SHP77 (cell line): Measurements from ENCODE around the gene WBP1.
"Not testable (repeated sequence)": the region's sequence is repeated elsewhere in the genome, so short reads cannot be mapped to it uniquely, and the experiment has no call there.

Source experiments
- DNase-seq, 2 experiments: peaks; one replicate each; lab custom pipeline; 2025; lab: John Stamatoyannopoulos, UW

The WBP1 gene

DNA sequence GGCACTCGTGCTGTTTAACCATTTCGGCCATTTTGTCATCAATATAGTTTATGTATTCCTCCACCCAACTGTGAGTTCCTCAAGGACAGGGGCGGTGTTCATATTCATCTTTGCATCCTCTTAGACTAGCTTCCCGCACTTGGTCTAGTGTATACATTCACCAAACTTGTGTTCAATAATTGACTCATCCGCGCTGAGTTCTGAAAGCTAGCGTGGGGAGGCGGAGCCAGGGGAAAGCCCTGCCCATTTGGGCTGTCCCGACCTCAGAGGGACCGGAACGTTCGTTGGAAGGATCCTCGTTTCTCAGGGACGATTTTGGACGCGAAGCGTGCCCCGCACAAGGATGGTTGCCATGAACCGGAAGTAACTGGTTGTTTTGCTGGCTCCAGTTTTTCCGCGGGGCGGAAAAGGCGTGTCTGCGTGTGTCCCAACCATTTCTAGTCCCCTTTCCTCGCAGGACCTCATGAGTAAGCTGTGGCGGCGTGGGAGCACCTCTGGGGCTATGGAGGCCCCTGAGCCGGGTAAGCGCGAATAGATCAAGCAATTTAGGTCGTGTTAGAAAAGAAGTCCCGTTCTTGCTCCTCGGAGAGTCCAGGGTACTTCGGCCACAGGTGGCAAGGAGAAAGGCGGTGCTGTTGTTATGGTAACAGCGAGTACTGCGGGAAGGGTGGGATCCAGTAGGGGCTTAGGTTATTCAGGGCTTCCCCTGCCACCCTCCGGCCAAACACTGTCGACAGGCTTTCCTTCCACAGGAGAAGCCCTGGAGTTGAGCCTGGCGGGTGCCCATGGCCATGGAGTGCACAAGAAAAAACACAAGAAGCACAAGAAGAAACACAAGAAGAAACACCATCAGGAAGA lies 3.4 kb upstream of the WBP1 start, which contains the start of gene INO80B:
INO80B (plus strand) TSS at position 434 of the 858 bp plus-strand sequence; CDS start at position 464, 30 bp downstream.
- peak; percentile 90 to 95 for DNase-seq

- DNase-seq = no peak
Observed at GRCh38 chr2:74457129-74457548, 1.1 kb upstream of the WBP1 start.

DNA sequence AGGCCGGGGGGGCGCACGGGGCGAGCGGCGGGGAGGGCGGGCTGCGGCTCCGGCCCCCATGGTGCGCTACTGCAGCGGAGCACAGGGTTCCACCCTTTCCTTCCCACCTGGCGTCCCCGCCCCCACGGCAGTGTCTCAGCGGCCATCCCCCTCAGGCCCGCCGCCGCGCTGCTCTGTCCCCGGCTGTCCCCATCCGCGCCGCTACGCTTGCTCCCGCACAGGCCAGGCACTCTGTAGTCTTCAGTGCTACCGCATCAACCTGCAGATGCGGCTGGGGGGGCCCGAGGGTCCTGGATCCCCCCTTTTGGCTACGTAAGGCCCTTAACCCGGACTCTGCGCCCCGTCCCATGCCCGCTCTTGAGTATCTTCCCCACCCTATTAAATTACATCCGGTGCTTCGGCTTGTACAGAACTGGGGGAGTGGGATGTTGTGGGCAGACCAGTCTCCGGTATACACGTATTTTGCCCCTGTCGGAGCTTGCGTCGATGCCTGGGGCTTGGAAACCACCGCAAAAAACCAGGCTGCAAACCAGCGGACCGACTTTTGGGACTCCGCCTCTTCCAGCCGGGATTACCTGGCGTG lies 598 bp upstream of the WBP1 start:
- peak; percentile 53 to 77 for DNase-seq

- no peak for DNase-seq
Observed at GRCh38 chr2:74458938-74459363, 713 bp downstream of the WBP1 start.

GRCh38 chr2:74459503-74460118 lies 1.4 kb downstream of the WBP1 start:
- not testable (repeated sequence) for DNase-seq

DNA sequence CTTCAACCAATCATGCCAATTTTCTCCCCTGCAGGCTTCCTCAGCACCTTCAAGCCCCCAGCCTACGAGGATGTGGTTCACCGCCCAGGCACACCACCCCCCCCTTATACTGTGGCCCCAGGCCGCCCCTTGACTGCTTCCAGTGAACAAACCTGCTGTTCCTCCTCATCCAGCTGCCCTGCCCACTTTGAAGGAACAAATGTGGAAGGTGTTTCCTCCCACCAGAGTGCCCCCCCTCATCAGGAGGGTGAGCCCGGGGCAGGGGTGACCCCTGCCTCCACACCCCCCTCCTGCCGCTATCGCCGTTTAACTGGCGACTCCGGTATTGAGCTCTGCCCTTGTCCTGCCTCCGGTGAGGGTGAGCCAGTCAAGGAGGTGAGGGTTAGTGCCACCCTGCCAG lies 1.9 kb downstream of the WBP1 start:
- DNase-seq = not testable (repeated sequence)

- peak in 1 of 2 experiments; percentile 12 for DNase-seq
Observed at GRCh38 chr2:74461187-74462053, 3.2 kb downstream of the WBP1 start.

- DNase-seq = no peak
Observed at GRCh38 chr2:74462054-74462785, 4.0 kb downstream of the WBP1 start.

- DNase-seq = no peak
Observed at GRCh38 chr2:74462786-74463105, 4.5 kb downstream of the WBP1 start.

DNA sequence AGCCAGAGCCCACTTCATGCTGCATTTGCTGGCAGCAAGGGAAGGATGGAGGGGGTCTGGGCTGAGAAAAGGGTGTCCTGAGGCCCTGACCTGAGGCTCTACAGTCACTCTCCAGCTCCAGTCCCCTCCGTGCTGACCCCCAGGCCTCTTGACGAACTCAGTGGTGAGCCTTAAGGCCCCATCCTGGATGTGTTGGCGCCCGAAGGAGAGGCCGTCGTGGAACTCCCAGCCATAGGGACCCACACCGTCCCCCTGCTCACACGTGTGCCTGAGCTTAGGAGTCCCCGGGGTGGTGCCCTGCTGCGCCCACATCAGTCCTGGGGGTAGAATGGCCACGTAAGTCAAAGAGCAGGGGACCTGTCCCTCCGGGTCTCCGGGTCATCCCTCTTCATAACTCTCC lies 6.2 kb downstream of the WBP1 start:
- no peak for DNase-seq

DNA sequence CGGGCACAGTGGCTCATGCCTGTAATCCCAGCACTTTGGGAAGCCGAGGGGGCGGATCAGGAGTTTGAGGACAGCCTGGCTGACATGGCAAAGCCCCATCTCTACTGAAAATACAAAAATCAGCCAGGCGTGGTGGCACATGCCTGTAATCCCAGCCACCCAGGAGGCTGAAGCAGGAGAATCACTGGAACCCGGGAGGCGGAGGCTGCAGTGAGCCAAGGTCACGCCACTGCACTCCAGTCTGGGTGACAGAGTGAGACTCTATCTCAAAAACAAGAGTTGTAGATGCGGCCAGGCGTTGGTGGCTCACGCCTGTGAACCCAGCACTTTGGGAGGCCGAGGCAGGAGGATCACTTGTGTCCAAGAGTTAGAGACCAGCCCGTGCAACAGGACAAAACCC lies 12.5 kb downstream of the WBP1 start:
- DNase-seq = not testable (repeated sequence)

DNA sequence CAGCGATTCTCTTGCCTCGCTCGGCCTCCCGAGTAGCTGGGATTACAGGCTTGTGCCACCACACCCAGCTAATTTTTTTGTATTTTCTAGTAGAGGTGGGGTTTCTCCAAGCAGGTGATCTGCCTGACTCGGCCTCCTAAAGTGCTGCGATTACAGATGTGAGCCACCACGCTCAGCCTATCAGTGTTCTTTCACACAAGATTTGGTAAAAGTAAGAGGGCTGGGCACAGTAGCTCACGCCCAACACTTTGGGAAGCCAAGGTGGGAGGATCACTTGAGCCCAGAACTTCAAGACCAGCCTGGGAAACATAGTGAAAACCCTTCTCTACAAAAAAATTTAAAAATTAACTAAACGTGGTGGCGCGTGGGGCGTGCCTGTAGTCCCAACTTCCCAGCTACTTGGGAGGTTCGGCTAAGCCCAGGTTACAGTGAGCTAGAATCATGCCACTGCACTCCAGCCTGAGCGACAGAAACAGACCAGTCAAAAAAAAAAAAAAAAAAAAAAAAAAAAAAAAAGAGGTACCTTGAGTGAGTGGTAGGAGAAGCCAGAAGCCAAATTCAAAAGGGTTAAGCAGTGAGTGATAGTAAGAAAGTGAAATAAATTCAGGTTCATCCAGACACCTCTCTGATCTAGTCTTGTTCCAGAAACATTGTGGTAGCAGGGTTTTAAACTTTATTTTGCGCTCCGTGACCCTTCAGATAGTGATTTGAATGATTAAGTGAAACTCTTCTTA lies 13.3 kb downstream of the WBP1 start:
- DNase-seq = no peak

DNA sequence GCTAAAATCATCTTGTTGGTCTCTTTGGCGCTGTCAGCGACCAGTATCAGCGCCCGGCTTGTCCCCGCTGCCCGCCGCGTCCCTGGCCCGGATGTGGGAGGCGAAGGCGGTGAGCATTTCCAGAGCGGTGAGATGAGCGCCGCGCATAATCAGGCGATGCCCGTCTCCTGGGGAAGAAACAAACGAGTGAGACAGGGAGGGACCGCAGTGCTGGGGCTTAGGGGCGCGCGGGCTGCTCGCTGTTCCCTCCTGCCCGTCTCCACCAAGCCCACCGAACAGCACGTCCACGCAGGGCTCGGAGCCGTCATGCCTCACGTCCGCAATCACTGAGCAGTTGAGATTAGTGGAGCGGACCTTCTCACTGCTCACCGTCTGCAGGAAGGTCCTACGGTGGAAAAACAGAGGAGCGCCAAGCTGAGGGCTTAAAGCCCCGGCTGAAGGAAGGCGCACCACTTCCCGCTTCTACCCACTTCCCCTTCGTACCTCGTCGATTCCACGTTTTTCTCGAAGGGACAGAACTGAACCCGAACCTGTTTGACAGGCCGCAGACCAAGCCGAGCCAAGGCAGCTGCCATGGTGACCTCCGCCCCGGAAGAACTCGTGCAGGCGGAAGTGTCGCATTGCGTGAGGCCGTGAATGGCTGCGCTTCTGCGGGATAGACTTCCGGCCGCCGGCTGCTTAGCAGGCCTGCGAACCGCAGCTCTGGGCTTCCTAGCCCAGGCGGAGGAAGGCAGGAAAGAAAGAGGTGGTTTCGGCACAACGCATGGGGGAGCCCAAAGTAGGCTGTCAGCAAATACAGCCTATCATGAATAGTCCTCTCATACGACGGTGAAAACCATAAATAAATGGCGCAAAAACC lies 14.1 kb downstream of the WBP1 start, which contains the start of gene MRPL53:
MRPL53 (minus strand) TSS at position 595 of the 859 bp plus-strand sequence; CDS start at position 575, 20 bp downstream.
- peak; percentile 92 for DNase-seq

DNA sequence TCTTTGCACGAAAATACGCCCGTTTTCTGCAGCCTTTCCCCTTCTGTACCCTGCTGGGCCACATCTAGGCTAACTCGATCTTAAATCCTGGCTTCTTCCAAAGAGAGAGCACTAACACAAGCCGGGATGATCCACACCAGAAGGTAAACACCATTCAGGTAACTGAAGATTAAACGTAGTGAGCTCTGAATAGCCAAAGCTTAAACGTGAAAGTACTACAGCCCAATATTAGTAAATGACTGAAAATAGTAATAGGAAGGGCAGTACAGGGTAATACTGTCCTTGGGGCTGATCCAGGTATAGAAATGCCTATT lies 14.7 kb downstream of the WBP1 start:
- no peak for DNase-seq

DNA sequence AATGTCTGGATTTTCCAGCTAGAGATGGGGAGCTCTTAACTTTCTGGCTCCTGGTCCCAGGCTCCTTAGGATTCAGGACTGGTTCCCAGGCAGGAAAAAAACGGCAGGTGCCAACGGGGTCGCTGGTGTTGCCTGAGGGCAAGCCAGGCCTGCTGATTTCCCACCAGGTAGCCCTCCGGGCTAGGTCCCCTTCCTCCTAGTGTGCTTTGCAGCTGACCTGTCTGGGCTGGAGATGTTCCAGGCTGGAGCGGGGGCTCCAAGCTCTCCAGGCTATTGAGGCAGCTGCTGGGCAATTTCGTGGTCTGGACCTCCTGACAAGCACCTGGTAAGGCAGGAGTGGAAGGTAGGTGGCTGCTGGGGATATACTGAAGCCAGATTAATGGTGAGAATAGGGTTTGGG lies 16.2 kb downstream of the WBP1 start:
- DNase-seq = no peak

GRCh38 chr2:74474899-74475298 lies 16.7 kb downstream of the WBP1 start:
- no peak for DNase-seq

DNA sequence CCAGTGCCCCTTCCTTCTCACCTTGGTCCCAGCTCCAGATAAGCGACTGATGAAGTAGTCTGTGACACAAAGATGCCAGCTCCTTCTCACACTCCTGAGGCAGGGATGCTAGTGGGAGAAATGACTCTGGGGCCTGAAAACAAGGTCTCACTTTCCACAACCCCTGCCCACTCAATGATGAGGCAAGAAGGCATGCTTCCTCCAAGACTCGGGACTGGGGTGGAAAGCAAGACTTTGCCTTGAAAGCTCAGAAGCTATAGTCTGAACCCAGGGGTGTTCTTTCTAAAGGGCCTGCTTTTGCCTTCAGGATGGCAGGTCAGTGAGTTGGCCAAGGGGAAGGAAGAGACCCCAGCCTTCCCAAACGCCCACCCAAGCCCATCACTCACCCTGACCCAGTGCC lies 23.2 kb downstream of the WBP1 start:
- DNase-seq = no peak

DNA sequence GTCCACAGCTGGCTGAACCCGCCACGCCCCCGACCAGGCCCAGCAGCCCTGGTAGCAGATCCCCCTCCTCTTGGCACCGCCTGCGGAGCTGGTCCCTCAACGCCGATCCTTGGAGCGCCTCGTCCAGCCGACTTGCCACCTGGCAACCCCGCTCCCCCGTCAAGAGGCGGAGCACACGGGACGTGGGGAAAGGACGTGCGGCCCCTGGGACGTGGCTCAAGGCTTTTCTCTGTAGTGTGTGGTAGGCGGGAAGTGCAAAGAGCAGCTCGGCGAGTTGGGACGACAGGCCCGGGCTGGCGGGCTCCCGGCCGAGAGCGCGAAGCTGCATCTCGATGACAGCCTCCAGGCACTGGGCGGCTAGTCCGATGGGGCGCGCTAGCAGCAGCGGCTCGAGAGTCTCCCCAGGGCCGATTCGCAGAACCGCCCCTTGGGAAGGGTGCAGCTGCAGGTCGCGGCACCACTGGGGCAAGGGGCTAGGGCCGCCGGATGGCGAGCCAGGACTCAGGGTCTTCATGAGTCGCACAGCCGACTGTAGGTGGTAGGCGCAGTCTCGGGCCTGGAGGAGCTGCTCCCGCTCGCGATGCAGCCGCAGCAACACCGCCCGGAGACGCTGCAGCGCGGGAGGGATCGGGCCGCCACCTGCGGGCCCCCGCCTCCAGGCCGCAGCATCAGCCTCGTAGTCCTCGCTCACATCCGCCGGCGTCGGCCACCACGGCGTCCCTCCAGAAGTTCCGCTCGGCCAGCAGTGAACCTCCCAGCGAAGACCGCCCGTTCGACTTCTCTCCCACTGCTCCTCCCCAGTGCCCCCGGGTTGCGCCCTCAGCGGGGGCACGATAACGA lies 23.9 kb downstream of the WBP1 start:
- peak in 1 of 2 experiments; percentile 70 for DNase-seq
